ENCODE measurements around the gene KRCC1. TPM values are rescaled to one million over a fixed set of nuclear protein-coding genes. Genes with fewer than 3 reads are reported as not detected.

The KRCC1 gene
- total and polyA plus RNA-seq, 9 of the 15 experiments (the other 6 are each of a cell fraction or from before 2014, with no cell fraction given), result 1.9 to 6.0 (median 2.2) TPM

DNA sequence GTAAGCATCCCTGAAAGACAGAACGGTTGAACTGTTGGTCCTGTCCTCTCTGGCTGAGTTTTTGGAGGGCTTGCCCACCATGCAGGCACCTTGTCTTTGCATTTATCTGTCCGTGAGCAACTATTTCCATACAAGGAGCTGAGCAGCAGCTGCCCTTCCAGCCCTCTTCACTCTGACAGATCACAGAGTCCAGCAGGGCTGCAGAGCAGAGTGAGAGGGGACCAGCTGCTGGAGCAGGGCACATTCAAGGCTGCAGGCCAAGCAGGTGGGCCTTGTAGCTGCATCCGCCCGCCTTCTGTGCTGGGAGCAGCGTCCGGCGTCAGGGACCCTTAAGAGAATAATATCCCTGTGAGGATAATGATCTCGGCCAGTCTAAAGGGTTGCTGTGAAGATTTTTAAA lies 21.5 kb upstream of the KRCC1 start (continued):
- TF ChIP-seq, protein P1, sequence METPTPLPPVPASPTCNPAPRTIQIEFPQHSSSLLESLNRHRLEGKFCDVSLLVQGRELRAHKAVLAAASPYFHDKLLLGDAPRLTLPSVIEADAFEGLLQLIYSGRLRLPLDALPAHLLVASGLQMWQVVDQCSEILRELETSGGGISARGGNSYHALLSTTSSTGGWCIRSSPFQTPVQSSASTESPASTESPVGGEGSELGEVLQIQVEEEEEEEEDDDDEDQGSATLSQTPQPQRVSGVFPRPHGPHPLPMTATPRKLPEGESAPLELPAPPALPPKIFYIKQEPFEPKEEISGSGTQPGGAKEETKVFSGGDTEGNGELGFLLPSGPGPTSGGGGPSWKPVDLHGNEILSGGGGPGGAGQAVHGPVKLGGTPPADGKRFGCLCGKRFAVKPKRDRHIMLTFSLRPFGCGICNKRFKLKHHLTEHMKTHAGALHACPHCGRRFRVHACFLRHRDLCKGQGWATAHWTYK (CRISPR knock-in tag; IDR thresholded peaks at IDR 0.05), result no peak
- TF ChIP-seq, protein P2, sequence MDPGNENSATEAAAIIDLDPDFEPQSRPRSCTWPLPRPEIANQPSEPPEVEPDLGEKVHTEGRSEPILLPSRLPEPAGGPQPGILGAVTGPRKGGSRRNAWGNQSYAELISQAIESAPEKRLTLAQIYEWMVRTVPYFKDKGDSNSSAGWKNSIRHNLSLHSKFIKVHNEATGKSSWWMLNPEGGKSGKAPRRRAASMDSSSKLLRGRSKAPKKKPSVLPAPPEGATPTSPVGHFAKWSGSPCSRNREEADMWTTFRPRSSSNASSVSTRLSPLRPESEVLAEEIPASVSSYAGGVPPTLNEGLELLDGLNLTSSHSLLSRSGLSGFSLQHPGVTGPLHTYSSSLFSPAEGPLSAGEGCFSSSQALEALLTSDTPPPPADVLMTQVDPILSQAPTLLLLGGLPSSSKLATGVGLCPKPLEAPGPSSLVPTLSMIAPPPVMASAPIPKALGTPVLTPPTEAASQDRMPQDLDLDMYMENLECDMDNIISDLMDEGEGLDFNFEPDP (CRISPR knock-in tag; IDR thresholded peaks at IDR 0.05), result no peak
- TF ChIP-seq RBM25 (IDR thresholded peaks at IDR 0.05; ENCODE audit: low read depth, low read length, severe bottlenecking) (no peak), HNRNPH1 (optimal IDR thresholded peaks at IDR 0.05; ENCODE audit: low read depth, low read length) (no peak), ARNT (IDR thresholded peaks at IDR 0.05) (no peak), ZNF507 (tag; conservative IDR thresholded peaks at IDR 0.05) (no peak), GATA2 (CRISPR knock-in tag; IDR thresholded peaks at IDR 0.05) (no peak)
- TF ChIP-seq, protein P3, sequence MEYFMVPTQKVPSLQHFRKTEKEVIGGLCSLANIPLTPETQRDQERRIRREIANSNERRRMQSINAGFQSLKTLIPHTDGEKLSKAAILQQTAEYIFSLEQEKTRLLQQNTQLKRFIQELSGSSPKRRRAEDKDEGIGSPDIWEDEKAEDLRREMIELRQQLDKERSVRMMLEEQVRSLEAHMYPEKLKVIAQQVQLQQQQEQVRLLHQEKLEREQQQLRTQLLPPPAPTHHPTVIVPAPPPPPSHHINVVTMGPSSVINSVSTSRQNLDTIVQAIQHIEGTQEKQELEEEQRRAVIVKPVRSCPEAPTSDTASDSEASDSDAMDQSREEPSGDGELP (CRISPR knock-in tag; IDR thresholded peaks at IDR 0.05; ENCODE audit: borderline replicate concordance), result no peak
